OCI-M2 (cell line): ENCODE results near the gene NUDT14.

Source experiments
- DNase-seq: peaks from one replicate; lab custom pipeline; 2025; ENCODE audit not compliant: unreplicated experiment; lab: John Stamatoyannopoulos, UW

Gene NUDT14

DNA sequence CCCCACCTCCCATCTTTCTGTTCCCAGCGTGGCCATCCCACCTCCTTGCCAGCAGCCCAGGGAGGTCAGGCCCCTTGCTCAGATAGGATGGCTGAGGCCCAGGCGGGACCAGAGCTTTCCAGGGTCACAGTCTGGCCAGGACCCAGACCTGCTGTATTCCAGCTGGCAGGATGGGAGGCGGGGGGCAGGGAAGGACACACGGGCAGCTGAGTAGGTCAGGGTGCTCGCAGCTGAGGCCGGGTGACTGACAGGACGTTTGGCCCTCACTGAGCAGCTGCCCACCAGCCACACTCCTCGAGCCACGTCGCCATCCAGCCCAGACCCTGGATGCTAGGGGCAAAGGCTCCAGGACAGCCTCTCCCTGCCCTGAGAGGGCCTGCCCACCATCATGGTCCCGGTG is 4.0 kb downstream of the NUDT14 start:
- DNase-seq, result no peak

DNA sequence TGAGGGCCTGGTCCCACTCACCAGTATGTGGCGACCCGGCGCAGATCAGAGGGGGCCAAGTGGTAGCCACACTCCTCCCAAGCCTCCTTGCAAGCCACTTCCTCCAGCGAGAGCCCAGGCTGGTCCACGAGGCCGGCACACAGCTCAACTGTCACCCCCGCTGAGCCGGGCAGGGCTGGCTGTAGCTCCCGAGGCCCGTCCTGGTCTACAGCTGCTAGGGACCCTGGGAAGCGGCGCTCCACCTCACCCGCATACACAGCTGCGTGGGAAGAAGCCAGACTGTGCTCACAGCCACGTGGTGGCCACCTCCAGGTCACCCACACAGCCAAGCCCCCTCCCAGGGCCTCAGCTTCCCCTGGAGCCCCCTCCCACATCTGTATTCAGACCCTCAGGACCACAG is 4.6 kb downstream of the NUDT14 start:
- DNase-seq, result no peak

DNA sequence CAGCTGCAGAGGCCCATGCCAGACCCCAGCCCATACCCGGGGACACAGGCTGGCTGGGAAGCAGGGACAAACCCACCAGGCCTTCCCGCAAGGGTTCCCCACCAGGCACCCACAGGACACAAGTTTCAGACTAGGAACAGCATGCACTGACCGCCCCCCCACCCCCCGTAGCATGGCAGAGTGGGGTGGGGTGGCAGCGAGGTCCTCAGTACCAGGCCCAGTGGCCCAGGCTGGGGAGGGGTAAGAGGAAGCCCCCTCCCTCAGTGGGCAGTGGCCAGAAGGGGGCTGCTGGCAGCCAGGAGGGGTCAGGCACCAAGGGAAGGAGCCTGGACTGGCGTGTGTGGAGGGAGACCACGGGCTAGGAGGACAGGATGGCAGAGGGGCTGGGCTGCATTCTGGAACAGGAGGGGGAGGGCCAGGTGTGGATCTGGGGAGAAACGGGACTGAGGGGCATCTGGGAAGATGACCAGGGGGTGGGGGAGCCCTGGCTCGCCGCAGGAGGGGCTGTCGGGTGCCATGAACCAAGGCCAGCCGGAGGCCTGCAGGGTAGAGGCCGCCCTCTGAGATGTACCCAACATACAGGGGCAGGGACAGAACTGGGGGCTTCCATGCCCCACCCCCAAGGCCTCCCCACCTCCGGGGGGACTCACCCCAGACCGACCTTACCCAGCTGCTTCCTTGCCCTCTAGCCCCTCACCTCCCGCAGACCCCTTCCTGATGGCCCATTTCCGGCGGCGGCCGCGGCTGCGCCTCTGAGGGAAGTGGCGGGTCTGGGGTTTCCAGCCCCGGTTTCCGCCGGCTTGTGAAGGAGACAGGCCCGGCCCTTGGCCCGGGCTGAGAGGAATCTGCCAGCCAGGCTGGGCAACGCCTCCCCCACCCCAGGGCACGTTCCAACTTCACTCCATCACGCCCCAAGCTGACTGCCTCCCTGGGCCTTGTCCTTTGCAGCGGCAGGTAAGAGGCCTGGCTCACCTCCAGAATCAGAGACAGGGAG is 6.9 kb downstream of the NUDT14 start:
- DNase-seq, result no peak

DNA sequence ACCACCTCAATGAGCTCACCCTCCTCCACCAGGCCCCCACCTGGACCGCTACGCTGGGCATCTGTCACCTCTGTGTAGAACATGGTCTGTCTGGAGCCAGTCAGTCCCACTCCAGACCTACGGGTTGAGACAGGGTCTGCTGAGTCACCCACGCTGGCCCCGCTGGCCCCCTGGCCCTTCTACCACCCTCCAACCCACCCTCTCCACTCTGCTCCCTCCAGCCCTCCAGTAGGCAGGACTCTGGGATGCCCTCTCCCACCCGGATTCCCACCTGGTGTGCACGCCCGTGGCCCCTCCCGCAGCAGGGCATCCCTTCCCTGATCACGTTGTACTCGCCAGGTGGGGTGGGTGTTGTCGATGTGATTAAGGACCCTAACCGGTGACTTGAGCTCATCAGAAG is 8.0 kb downstream of the NUDT14 start:
- DNase-seq, result no peak

DNA sequence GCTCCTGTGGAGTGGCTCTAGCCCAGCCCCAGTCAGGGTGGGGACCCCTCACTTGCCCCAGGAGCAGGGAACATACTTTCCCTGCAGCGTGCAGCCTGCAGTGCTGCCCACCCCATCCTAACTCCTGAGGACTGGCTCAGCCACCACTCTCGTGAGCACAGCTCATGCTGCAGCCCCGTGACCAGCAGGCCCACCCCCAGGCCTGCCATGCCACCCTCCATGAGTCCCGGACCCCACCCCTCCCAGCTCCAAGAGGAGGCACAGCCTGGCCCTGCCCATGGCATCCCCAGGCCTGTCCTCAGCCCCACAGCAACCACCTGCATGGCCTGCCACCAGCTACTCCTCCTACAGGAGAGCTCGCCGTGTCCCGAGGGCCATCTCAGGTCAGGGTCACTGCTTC is 8.6 kb downstream of the NUDT14 start:
- DNase-seq, result no peak

- DNase-seq, result no peak
Observed at GRCh38 chr14:105171004-105171673, 10.0 kb downstream of the NUDT14 start.

DNA sequence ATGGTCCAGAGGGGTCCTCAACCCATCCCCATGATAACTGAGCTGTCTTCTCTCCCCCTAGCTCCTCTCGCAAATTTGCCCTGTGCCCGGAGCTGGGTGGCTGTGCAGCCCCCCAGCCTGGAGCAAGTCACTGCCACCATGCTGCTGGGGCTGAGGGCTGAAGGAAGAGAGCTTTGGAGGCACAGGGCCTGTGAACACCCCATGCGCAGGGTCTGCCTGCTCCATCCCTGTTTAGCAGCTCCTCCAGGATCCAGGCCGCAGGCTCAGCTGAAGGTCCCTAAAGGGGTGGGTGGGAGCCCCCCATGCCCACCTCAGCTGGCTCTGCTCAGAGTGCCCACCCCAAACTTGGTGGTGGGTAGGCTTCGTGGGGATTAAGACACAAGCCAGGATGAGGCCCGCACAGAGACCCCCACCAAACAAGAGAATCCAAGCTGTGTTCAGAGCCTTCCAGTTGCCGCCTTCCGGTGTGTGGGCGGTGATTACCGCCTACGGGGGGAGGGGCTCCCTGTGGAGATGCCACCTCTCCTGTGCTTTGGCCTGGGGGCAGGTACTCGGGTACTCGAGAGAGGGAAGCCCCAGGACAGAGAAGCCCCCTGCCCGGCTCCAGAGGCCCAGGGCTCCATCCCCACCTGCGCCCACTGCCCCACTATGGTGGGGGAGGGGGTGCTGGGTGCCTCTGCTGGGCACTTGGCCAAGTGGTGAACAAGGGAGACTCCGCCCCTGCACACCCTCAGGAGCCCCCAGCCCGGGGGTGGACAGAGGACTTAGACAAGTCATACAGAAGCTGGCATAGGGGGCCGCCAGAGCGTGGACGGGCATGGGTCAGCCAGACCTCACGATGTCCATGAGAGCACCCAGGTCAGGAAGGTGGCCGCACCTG is 11.1 kb downstream of the NUDT14 start:
- no peak for DNase-seq

DNA sequence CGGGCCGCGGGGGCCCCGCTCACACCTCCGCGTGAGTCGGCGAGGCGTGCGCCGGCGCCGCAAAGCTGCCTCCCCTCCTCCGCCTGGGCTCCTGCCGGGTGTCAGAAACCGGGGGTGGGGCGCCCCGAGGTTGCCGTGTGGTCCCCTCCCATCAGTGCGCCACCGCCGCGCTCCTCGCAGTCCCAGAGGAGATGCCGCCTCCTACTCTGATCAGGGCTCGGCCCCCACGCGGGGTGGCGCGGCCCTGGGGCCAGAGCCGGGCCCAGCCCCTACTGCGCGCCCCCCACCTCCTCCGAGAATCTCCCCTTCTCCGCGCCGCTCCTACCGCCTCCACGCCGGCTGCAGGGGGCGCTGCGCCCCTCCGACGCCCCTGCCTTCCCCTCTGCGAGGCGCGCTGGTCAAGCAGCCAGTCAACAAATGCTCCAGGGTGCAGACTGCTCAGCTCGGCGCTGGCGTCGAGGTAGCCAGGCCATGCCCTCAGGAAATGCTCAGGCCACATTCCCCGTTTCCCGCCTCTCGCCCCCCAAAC is 12.1 kb downstream of the NUDT14 start:
- DNase-seq, result no peak

DNA sequence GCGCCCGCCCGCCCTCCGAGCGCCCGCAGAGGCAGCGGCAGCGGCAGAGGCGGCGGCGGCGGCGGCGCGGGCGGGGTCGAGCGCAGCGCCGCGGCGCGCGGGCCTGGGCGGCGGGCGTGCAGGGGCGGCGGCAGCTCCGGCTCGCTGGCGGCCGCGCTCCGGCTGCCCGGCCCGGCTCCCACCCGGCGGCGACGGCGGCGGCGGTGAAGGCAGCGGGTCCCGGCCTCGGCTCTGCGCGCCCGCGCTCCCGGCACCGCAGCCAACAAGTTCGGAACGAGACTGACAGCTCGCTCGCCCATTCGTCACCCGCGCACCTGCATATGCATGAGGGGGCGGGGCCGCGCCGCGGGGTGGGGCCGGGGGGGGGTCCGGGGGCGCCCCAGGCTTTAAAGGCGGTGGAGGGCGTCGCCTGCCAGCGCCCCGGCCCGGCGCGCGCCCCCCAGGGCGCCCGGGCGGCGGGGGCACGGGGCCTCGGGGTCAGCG is 12.6 kb downstream of the NUDT14 start, which contains the start of gene JAG2:
JAG2 (minus strand) TSS at position 281 of the 483 bp plus-strand sequence. CDS start 356 bp downstream, outside the sequence.
- DNase-seq, result no peak

GRCh38 chr14:105168093-105168420 is 13.1 kb downstream of the NUDT14 start:
- DNase-seq, result no peak

- DNase-seq, result no peak
Observed at GRCh38 chr14:105167303-105168092, 13.6 kb downstream of the NUDT14 start.

DNA sequence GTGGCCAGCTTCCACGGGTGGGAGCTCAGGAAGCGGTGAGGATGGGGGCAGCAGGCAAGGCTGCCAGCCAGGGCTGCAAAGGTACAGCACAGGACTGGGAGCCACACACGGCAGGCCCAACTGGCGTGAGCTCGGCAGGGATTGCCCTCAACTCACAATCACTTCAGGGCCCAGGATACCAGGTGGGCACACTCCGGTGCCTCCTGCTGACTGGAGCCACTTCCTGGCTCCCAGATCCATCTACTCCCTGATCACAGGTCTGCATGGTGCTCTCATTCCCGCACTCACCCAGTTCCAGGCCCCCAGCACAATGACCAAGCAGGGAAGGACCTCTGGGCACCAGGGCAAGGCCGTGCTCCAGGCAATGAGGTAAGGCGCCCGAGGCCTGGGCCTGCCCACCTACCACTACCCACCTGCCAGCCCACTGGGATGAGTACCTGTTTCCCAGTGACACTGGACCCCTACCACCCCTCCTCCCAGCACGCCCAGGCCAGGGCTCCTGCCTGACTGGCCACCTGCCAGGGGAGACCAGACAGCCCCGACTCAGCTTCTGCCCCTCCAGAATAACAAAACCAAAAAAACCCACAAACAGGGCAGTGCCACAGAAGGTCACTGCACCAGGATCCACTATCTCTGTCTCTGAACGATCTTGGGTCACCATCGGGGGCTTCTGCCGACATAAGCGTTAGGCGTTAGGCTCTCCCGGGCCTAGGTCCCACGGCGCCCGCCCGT is 14.4 kb downstream of the NUDT14 start:
- DNase-seq, result no peak

DNA sequence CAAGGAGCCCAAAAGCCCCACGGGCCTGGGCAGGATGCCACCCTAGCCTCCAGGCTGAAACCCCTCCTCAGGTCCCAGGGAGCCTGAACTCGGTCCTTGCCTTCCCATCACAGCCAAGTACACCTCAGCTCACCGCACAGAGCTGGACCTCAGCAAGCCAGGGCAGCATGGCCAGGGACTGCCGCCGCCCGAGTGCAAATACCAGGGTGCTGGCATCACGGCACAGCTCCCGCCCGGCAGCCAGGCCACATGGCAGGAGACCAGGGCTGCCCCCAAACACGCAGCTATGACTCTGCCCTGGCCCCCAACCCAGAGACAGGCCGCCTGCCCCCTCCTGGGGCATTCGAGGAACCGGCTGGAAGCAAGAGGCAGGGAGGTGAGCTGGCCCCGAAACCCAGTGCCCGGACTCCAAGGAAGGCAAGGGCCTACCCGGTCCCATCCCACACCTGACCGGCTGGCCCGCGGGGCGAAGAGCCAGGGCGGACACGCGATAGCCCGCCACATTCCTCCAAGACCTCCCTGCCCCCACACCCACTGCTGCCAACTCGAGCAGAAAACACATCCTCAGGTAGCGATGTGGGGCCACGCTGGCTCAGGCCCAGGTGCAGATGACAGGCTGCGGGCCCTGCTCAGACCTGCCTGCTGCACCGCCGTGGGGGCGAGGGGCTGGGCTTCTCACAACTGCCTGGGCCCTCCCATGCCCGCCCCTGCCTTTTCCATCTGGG is 15.2 kb downstream of the NUDT14 start:
- DNase-seq, result no peak

DNA sequence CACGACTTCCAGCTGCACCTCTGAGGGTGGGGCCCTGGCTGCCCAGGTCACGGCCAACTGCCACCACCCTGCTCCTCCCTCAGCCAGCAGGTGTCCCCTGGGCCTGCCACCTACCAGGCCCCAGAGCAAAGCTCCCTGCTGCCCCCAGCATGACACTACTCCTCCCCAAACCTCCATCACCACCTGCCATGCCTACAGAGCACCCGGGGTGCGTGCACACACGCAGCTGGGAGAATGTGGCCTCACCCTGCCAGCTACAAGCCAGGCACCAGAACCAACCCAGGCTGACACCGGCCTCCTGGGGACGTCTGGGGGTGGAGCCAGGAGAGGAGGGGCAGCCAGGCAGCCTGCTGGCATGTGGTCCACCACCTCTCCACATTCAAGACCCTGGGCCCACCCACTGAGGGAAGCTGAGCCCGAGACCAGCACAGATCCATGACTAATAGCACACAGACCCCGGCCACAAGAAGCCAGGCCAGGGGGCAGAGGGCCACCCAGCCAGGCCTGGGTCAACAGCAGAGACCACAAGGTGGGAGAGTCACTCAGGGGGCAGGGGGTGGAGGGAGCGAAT is 15.9 kb downstream of the NUDT14 start:
- DNase-seq, result no peak

DNA sequence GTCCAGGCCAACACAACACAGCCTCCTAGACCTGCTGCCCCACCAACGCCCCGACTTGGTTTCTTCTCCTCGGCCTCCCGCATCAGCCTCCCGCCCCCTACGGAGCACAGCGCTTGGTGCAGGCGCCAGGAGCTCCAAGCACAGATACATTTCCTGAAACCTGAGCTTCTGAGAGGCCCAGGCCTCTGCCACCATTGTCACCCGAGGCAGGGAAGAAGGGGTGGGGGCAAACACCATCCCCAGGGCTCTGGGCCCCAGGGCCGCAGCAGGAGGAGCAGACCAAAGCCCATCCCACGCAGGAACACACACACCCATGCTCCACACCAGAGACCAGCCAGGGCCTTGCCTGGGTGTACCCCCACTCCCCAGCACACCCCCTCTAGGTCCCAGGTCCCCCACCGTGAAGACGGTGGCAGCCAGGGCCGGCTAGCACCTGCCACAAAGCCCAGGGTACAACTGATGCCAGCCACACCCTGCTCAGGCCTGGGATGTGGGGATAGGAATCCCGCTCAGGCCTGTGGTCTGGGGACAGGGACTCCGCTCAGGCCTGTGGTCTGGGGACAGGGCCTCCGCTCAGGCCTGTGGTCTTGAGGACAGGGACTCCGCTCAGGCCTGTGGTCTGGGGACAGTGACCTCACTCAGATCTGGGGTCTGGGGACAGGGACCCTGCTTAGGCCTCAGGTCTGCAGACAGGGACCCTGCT is 17.9 kb downstream of the NUDT14 start:
- DNase-seq, result no peak

GRCh38 chr14:105162669-105162979 is 18.5 kb downstream of the NUDT14 start:
- DNase-seq, result no peak

DNA sequence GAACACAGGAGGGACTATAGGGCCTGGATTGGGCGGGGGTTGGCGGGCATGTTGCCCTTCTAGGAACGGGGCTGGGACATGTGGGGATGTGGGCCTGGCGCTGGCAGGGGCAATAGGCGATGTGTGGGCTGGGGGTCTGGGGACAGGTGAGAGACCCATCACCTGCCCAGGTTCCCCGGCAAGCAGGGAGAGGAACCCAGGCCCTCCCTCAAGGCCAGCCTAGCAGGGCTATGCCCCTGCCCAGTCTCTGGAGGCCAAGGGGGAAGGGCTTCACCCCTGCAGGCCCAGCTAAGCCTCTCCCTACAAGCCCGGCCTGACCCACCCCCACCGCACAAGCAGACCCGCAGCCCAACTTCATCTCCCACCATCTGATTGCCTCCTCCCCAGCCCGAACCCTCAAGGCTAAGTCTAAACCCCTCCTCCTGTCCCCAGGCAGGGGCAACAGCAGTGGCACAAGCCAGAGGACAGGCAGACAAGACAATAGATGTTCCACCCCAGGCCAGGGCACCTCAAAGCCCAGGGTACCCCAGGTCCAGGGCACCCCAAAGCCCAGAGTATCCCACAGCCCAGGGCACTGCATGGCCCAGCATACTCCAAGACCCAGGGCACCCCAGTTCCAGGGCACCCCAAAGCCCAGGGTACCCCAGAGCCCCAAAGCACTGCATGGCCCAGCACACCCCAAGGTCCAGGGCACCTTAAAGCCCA is 19.0 kb downstream of the NUDT14 start:
- DNase-seq, result no peak
